Measurements from ENCODE around the gene GAPVD1.

Gene GAPVD1

DNA sequence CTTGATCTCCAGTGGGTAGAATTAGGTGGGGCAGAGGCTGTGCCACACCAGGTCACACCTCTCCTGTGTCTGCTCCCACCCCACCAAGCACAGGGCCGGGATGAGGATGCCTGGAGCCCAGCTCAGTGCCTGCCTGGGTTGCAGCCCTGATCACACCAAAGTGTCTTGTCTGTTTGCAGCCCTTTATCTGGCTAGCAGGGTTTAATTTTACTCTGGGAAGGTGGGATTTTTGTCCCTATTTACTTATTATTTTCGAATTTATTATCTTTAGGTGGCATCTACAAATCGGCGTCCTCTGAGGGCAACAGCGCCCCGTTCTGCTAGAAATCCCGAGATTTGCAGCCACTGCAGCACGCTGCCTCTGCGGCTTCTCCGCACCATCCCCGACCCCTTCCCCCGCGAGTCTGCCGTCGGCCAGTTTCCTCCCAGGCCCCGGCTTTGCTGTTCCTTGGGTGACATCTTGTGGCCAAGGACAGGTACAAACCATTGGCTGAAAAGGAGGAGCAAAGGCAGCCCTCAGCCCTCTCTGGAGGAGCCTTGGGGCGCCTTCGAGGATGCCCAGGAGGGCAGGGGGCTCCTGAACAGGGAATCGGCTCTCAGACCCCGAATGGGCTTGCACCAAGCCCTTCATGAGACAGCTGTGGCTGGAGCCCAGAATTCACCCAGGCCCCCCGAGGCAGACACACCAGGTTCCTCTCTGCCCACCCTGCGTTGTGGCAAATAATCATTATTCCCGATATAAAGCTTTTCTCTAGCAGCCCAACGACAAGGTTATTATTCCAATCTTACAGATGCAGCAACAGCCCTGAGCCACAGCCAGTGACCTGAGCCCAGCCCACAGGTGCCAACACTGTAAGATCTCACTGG lies 113.0 kb downstream of the GAPVD1 start:
- no peaks in the 10 kb centered on the region for H3K9me3 ChIP-seq
- TF ChIP-seq, protein P1, sequence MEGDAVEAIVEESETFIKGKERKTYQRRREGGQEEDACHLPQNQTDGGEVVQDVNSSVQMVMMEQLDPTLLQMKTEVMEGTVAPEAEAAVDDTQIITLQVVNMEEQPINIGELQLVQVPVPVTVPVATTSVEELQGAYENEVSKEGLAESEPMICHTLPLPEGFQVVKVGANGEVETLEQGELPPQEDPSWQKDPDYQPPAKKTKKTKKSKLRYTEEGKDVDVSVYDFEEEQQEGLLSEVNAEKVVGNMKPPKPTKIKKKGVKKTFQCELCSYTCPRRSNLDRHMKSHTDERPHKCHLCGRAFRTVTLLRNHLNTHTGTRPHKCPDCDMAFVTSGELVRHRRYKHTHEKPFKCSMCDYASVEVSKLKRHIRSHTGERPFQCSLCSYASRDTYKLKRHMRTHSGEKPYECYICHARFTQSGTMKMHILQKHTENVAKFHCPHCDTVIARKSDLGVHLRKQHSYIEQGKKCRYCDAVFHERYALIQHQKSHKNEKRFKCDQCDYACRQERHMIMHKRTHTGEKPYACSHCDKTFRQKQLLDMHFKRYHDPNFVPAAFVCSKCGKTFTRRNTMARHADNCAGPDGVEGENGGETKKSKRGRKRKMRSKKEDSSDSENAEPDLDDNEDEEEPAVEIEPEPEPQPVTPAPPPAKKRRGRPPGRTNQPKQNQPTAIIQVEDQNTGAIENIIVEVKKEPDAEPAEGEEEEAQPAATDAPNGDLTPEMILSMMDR (IDR thresholded peaks at IDR 0.05) = peak; percentile 50
- peak overlapping the region in 1 of 2 experiments; percentile 13 for H3K4me3 ChIP-seq (ENCODE audit: low read depth in 1 of 2, low read length in 1 of 2)
- peaks cover 6 to 12% of the 10 kb centered on the region in 2 experiments for H3K4me1 ChIP-seq (ENCODE audit: control insufficient read depth in 1 of 2, insufficient read depth in 1 of 2, low read depth in 1 of 2, low read length in 1 of 2)
- no peaks in the 10 kb centered on the region for H3K27me3 ChIP-seq
- no peaks in the 10 kb centered on the region for H3K36me3 ChIP-seq
- H3K27ac ChIP-seq = no peak overlapping the region

DNA sequence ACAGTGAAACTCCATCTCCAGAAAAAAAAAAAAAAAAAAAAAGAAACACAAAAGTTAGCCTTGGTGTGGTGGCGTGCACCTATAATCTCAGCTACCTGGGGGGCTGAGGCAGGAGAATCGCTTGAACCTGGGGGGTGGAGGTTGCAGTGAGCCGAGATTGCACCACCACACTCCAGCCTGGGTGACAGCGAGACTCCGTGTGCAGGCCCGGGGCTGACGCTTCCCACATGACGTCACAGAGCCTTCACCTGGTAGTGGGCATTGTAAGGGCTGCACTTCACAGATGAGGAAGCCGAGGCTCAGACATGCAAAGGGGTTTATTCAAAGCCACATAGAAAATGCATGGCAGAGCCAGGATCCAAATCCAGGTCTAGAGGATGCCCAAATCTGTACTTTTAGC lies 114.2 kb downstream of the GAPVD1 start:
- Histone ChIP-seq H3K27ac (no peak overlapping the region), H3K36me3 (no peaks in the 10 kb centered on the region), H3K9me3 (no peaks in the 10 kb centered on the region), H3K4me3 (ENCODE audit: low read depth in 1 of 2, low read length in 1 of 2) (no peak overlapping the region), H3K27me3 (no peaks in the 10 kb centered on the region), H3K4me1 (ENCODE audit: control insufficient read depth in 1 of 2, insufficient read depth in 1 of 2, low read depth in 1 of 2, low read length in 1 of 2) (peaks cover 0 to 6% of the 10 kb centered on the region in 2 experiments)
- TF ChIP-seq, protein P1 (IDR thresholded peaks at IDR 0.05) = no peak

DNA sequence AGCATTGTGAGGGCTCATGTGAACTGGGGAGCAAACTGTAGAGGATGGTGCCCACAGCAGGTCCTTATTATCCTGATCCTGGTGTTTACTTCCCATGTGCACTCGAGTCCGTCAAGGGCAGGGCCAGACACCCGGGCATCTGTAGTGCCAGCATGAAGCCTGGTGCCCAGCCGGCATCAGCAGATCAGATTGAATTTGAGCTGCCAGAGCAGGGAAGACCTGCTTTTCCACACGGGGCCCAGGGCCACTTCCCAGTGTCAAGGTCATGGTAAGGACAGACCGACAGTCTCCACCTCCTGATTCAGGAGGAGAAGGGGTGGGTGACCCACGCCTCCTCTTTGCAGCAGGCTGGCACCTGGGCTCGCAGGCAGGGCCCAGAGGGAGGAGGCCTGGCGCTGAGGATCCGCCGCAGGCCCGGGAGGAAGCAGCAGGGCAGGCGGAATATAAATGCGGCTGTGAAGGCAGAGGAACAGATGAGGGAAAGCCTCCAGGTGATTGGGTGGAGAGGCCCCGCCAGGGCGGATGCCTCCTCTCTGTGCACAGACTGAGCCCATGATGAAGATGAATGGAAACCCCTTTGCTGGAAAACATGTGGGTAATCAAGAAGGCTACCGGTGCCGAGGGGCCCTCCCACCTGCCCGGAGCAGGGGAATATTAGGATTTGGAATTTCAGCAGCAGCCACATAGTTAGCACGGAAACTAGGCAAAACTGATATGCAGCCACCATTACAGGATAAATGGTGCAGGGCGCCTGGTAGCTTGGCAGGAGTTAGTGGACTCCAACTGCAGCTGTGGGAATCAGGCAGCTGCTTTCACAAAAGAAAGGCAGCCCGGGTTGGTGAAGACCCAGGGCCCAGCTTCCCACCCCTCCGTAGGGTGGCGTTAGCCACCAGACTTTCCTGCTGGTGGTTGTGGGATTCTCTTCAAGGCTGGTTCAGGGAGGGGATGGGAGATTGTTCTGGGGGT lies 114.9 kb downstream of the GAPVD1 start:
- Histone ChIP-seq H3K4me3 (ENCODE audit: low read depth in 1 of 2, low read length in 1 of 2) (no peak overlapping the region), H3K27me3 (no peaks in the 10 kb centered on the region), H3K27ac (no peak overlapping the region), H3K4me1 (ENCODE audit: control insufficient read depth in 1 of 2, insufficient read depth in 1 of 2, low read depth in 1 of 2, low read length in 1 of 2) (peaks cover 0 to 6% of the 10 kb centered on the region in 2 experiments), H3K36me3 (no peaks in the 10 kb centered on the region), H3K9me3 (no peaks in the 10 kb centered on the region)
- TF ChIP-seq, protein P1 (IDR thresholded peaks at IDR 0.05) = no peak

DNA sequence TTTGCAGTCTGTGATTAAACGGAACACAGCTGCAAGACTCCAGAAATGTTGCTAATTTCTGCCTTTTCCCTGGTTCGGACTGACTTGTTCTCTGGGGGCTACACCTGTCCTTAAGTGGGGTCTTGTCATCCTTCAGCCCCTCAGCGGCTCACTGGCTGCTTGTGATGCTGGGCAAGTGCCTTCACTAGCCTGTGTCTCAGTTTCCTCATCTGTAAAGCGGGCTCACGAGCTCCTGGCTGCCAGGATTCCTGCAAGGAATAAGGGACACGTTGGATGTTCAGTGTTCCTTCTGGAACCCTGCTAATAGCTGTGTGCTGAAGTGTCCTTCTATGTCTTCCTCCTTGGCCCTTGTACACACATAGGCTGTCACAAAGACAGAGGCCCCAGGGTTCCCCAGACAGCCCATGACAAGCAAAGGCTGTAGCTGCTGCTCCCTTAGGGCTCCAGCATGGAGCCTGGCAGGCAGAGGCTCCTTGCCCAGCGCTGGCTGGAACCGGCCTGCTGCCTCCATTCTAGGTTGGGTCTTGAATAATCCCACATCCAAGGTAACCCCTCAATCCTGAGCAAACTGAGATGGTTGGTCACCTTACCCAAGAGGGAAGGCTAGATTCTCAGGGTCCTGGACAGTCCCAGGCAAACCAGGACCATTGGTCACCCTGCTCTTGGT lies 116.1 kb downstream of the GAPVD1 start:
- TF ChIP-seq, protein P1 (IDR thresholded peaks at IDR 0.05) = no peak
- Histone ChIP-seq H3K27me3 (no peaks in the 10 kb centered on the region), H3K27ac (no peak overlapping the region)

DNA sequence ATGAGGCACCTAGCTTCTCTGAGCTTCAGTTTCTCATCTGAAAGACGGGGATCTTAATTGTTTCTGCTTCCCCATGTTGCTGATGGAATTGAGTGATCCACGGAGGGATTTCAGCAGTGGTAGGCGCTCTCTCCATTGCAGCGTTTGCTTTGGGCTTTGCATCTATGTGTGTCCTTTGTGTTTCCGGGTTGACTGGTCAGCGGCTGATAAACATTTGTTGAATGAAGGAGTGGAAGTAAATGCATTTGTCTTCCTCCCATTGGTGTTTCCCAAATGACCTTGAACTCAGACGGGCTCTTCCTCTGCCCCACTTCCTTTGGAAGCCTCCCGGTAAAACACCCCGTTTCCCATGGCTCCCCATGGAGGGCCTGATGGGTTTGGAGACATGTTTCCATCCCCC lies 117.2 kb downstream of the GAPVD1 start:
- Histone ChIP-seq H3K4me3 (ENCODE audit: low read depth in 1 of 2, low read length in 1 of 2) (no peak overlapping the region), H3K27me3 (no peaks in the 10 kb centered on the region), H3K27ac (no peak overlapping the region), H3K36me3 (no peaks in the 10 kb centered on the region), H3K9me3 (no peaks in the 10 kb centered on the region), H3K4me1 (ENCODE audit: control insufficient read depth in 1 of 2, insufficient read depth in 1 of 2, low read depth in 1 of 2, low read length in 1 of 2) (peaks cover 0 to 6% of the 10 kb centered on the region in 2 experiments)
- TF ChIP-seq, protein P1 (IDR thresholded peaks at IDR 0.05) = no peak

More for the DNA sequence above, 116.1 kb downstream of the GAPVD1 start:
- no peak overlapping the region for H3K4me3 ChIP-seq (ENCODE audit: low read depth in 1 of 2, low read length in 1 of 2)
- no peaks in the 10 kb centered on the region for H3K9me3 ChIP-seq
- H3K4me1 ChIP-seq (ENCODE audit: control insufficient read depth in 1 of 2, insufficient read depth in 1 of 2, low read depth in 1 of 2, low read length in 1 of 2) = peaks cover 0 to 6% of the 10 kb centered on the region in 2 experiments
- H3K36me3 ChIP-seq = no peaks in the 10 kb centered on the region

All from neutrophil (primary cell).